ENCODE data around the gene OR1J2. TPM values are rescaled to one million over a fixed set of nuclear protein-coding genes. Genes with fewer than 3 reads are reported as not detected.
"Not testable (repeated sequence)": the region's sequence is repeated elsewhere in the genome, so short reads cannot be mapped to it uniquely, and the experiment has no call there.

Gene OR1J2
- total and polyA plus RNA-seq, 2 donors, result not detected

DNA sequence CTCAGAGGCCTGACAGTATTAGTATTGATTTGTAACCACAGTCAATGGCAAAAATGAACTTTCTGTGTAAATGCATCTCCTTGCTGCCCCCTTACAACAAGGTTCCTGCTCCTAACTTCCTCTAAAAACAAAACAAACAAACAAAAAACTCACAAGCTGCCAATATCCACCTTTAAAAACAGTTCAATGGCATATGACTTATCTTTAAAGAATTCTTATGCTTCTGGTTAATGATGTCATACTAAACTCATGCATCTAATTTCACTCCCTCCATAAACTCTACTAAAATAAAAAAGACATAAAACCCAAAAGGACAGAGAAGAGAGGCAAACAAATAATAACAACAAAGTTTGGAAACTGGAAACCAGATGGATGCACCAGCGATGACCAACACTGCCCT lies 25.5 kb downstream of the OR1J2 start:
- Histone ChIP-seq H3K4me3 (ENCODE audit: low read length in 2 of 2) (no peak overlapping the region), H3K36me3 (ENCODE audit: control insufficient read depth in 2 of 2, insufficient read depth in 2 of 2, low read length in 1 of 2) (no peaks in the 10 kb centered on the region), H3K9me3 (ENCODE audit: control insufficient read depth in 2 of 2, insufficient read depth in 1 of 2, low read length in 1 of 2) (no peaks in the 10 kb centered on the region), H3K27me3 (ENCODE audit: control insufficient read depth in 2 of 2, insufficient read depth in 1 of 2, low read length in 1 of 2) (no peaks in the 10 kb centered on the region), H3K27ac (ENCODE audit: low read depth in 1 of 2, low read length in 1 of 2) (no peak overlapping the region), H3K4me1 (ENCODE audit: control insufficient read depth in 2 of 2, insufficient read depth in 2 of 2, low read length in 2 of 2) (no peaks in the 10 kb centered on the region)
- DNase-seq (ENCODE audit: low read depth in 6 of 9, low spot score in 9 of 9), result no peak
- WGBS, result 96% methylated on average over 1 of the region's 1 CpG

GRCh38 chr9:122537066-122537465 lies 26.5 kb downstream of the OR1J2 start:
- H3K27me3 ChIP-seq (ENCODE audit: control insufficient read depth in 2 of 2, insufficient read depth in 1 of 2, low read length in 1 of 2); H3K4me1 ChIP-seq (ENCODE audit: control insufficient read depth in 2 of 2, insufficient read depth in 2 of 2, low read length in 2 of 2); H3K9me3 ChIP-seq (ENCODE audit: control insufficient read depth in 2 of 2, insufficient read depth in 1 of 2, low read length in 1 of 2); H3K27ac ChIP-seq (ENCODE audit: low read depth in 1 of 2, low read length in 1 of 2); H3K36me3 ChIP-seq (ENCODE audit: control insufficient read depth in 2 of 2, insufficient read depth in 2 of 2, low read length in 1 of 2); H3K4me3 ChIP-seq (ENCODE audit: low read length in 2 of 2); DNase-seq (ENCODE audit: low read depth in 6 of 9, low spot score in 9 of 9): not testable (repeated sequence)
- WGBS, result 89% methylated on average over 7 of the region's 7 CpGs

- Histone ChIP-seq H3K4me1 (ENCODE audit: control insufficient read depth in 2 of 2, insufficient read depth in 2 of 2, low read length in 2 of 2) (no peaks in the 10 kb centered on the region), H3K27ac (ENCODE audit: low read depth in 1 of 2, low read length in 1 of 2) (no peak overlapping the region), H3K27me3 (ENCODE audit: control insufficient read depth in 2 of 2, insufficient read depth in 1 of 2, low read length in 1 of 2) (no peaks in the 10 kb centered on the region), H3K36me3 (ENCODE audit: control insufficient read depth in 2 of 2, insufficient read depth in 2 of 2, low read length in 1 of 2) (no peaks in the 10 kb centered on the region), H3K9me3 (ENCODE audit: control insufficient read depth in 2 of 2, insufficient read depth in 1 of 2, low read length in 1 of 2) (no peaks in the 10 kb centered on the region), H3K4me3 (ENCODE audit: low read length in 2 of 2) (no peak overlapping the region)
- WGBS, result 84% methylated on average over 2 of the region's 2 CpGs
- no peak for DNase-seq (ENCODE audit: low read depth in 6 of 9, low spot score in 9 of 9)
These were observed 28.2 kb downstream of the OR1J2 start for GRCh38 chr9:122538757-122539156.

- no peak for DNase-seq (ENCODE audit: low read depth in 6 of 9, low spot score in 9 of 9)
- no peaks in the 10 kb centered on the region for H3K9me3 ChIP-seq (ENCODE audit: control insufficient read depth in 2 of 2, insufficient read depth in 1 of 2, low read length in 1 of 2)
- H3K4me1 ChIP-seq (ENCODE audit: control insufficient read depth in 2 of 2, insufficient read depth in 2 of 2, low read length in 2 of 2), result no peaks in the 10 kb centered on the region
- H3K4me3 ChIP-seq (ENCODE audit: low read length in 2 of 2), result no peak overlapping the region
- no peak overlapping the region for H3K27ac ChIP-seq (ENCODE audit: low read depth in 1 of 2, low read length in 1 of 2)
- H3K27me3 ChIP-seq (ENCODE audit: control insufficient read depth in 2 of 2, insufficient read depth in 1 of 2, low read length in 1 of 2), result no peaks in the 10 kb centered on the region
- no peaks in the 10 kb centered on the region for H3K36me3 ChIP-seq (ENCODE audit: control insufficient read depth in 2 of 2, insufficient read depth in 2 of 2, low read length in 1 of 2)
- 77% methylated on average over 8 of the region's 8 CpGs for WGBS
These were observed 35.6 kb downstream of the OR1J2 start for GRCh38 chr9:122546196-122546595.

GRCh38 chr9:122551371-122551770 lies 40.8 kb downstream of the OR1J2 start:
- DNase-seq (ENCODE audit: low read depth in 6 of 9, low spot score in 9 of 9), result no peak
- Histone ChIP-seq H3K4me1 (ENCODE audit: control insufficient read depth in 2 of 2, insufficient read depth in 2 of 2, low read length in 2 of 2) (no peaks in the 10 kb centered on the region), H3K27ac (ENCODE audit: low read depth in 1 of 2, low read length in 1 of 2) (no peak overlapping the region), H3K27me3 (ENCODE audit: control insufficient read depth in 2 of 2, insufficient read depth in 1 of 2, low read length in 1 of 2) (peaks cover 0 to 7% of the 10 kb centered on the region in 2 donors), H3K9me3 (ENCODE audit: control insufficient read depth in 2 of 2, insufficient read depth in 1 of 2, low read length in 1 of 2) (no peaks in the 10 kb centered on the region), H3K36me3 (ENCODE audit: control insufficient read depth in 2 of 2, insufficient read depth in 2 of 2, low read length in 1 of 2) (no peaks in the 10 kb centered on the region), H3K4me3 (ENCODE audit: low read length in 2 of 2) (no peak overlapping the region)
- WGBS, result 85% methylated on average over 5 of the region's 5 CpGs

GRCh38 chr9:122552812-122553211 lies 42.2 kb downstream of the OR1J2 start, which contains the start of gene OR1N2:
TSS of gene OR1N2 (plus strand) at chr9:122553112. CDS start at chr9:122553212, 100 bp downstream.
- Histone ChIP-seq H3K4me1 (ENCODE audit: control insufficient read depth in 2 of 2, insufficient read depth in 2 of 2, low read length in 2 of 2) (no peaks in the 10 kb centered on the region), H3K27me3 (ENCODE audit: control insufficient read depth in 2 of 2, insufficient read depth in 1 of 2, low read length in 1 of 2) (peaks cover 0 to 7% of the 10 kb centered on the region in 2 donors), H3K4me3 (ENCODE audit: low read length in 2 of 2) (no peak within 1 kb of the TSS), H3K36me3 (ENCODE audit: control insufficient read depth in 2 of 2, insufficient read depth in 2 of 2, low read length in 1 of 2) (no peaks in the 10 kb centered on the region), H3K9me3 (ENCODE audit: control insufficient read depth in 2 of 2, insufficient read depth in 1 of 2, low read length in 1 of 2) (no peaks in the 10 kb centered on the region), H3K27ac (ENCODE audit: low read depth in 1 of 2, low read length in 1 of 2) (no peak within 1 kb of the TSS)
- DNase-seq (ENCODE audit: low read depth in 6 of 9, low spot score in 9 of 9), result no peak
- 85% methylated on average over 2 of the region's 2 CpGs for WGBS

Other genes starting within 250 kb of the OR1J2 start
- 11.6 TPM for gene RBM18, start 246.0 kb upstream of the OR1J2 start, total RNA-seq
- gene RBM18, start 246.0 kb upstream of the OR1J2 start, polyA plus RNA-seq, result 10.6 TPM
- 34.7 TPM for gene MRRF, start 245.9 kb upstream of the OR1J2 start, total RNA-seq
- gene MRRF, start 245.9 kb upstream of the OR1J2 start, polyA plus RNA-seq, result 27.0 TPM
- 1.9 TPM for gene PTGS1, start 139.8 kb upstream of the OR1J2 start, total RNA-seq
- 1.6 TPM for gene PTGS1, start 139.8 kb upstream of the OR1J2 start, polyA plus RNA-seq
- gene OR1J1, start 32.9 kb upstream of the OR1J2 start, total RNA-seq, result not detected
- gene OR1J1, start 32.9 kb upstream of the OR1J2 start, polyA plus RNA-seq, result not detected
- gene OR1J4, start 8.3 kb downstream of the OR1J2 start, total RNA-seq, result not detected
- gene OR1J4, start 8.3 kb downstream of the OR1J2 start, polyA plus RNA-seq, result 0.07 TPM
- gene OR1N1, start 16.5 kb downstream of the OR1J2 start, total RNA-seq, result not detected
- not detected for gene OR1N1, start 16.5 kb downstream of the OR1J2 start, polyA plus RNA-seq
- not detected for gene OR1N2, start 42.3 kb downstream of the OR1J2 start, total RNA-seq
- not detected for gene OR1N2, start 42.3 kb downstream of the OR1J2 start, polyA plus RNA-seq
- gene OR1L8, start 72.6 kb downstream of the OR1J2 start, total RNA-seq, result 0.09 TPM
- not detected for gene OR1L8, start 72.6 kb downstream of the OR1J2 start, polyA plus RNA-seq
- gene OR1Q1, start 103.9 kb downstream of the OR1J2 start, total RNA-seq, result not detected
- gene OR1Q1, start 103.9 kb downstream of the OR1J2 start, polyA plus RNA-seq, result 0.05 TPM
- not detected for gene OR1B1, start 146.8 kb downstream of the OR1J2 start, total RNA-seq
- gene OR1B1, start 146.8 kb downstream of the OR1J2 start, polyA plus RNA-seq, result not detected
- not detected for gene OR1L1, start 150.9 kb downstream of the OR1J2 start, total RNA-seq
- not detected for gene OR1L1, start 150.9 kb downstream of the OR1J2 start, polyA plus RNA-seq
- gene OR1L3, start 164.3 kb downstream of the OR1J2 start, total RNA-seq, result not detected
- not detected for gene OR1L3, start 164.3 kb downstream of the OR1J2 start, polyA plus RNA-seq
- not detected for gene OR1L4, start 213.2 kb downstream of the OR1J2 start, total RNA-seq
- 0.05 TPM for gene OR1L4, start 213.2 kb downstream of the OR1J2 start, polyA plus RNA-seq
- gene OR1L6, start 231.5 kb downstream of the OR1J2 start, total RNA-seq, result not detected
- gene OR1L6, start 231.5 kb downstream of the OR1J2 start, polyA plus RNA-seq, result not detected

Measured in thymus (tissue), 11 donors.